SW480 (cell line): ENCODE results near the gene RPS17.

Experiments used
- DNase-seq: peaks from one replicate; pipeline ENCODE4 v3.0.0-alpha.2; 2016; ENCODE audit warnings: low spot score

RPS17 gene

DNA sequence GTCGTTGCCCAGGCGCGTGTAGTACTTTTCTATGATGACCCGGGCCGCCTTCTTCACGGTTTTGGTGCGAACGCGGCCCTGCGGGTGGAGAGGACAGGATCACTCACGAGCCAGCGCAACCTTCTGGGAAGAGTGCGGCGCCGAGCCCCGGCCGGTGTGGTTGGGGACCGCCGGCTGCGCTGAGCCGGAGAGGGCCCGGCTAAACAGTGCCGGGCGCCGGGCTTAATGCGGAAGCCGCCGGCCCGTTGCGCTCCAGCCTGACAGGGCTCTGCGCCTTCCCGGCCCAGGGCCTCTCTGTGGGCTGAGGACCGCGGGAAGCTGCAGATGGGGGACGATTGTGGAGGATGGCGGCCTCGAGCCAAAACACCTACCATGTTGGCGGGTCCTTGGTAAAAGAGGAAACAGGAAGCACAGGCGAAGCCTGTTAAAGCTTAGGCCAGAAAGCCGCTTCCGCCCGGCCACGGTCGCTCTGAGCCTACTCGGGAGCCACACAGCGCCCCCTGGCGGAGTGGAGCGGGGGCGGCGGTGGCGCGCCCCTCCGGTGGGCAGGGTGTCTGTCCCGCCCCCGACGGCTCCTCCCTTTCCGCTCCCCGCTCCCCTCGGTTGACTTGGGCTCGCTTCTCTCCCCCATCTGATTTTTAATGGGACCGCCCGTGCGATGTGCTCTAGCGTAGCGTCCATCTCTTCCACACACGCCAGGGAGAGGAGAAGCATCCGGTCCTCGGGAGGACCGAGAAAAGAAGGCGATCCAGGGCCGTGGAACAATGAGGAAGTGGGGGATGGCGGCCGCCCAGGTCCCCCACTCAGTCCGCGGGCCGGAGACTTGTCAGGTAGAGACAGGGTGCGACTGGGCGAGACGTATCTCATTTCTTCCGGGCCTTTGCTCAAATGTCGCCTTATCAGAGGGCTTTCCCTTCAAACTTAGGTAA lies at the start of gene RPS17:
Gene RPS17 (minus strand): TSS at position 403 of the 929 bp plus-strand sequence. CDS start 29 bp downstream, at position 374.
- DNase-seq, result peak; percentile 92

DNA sequence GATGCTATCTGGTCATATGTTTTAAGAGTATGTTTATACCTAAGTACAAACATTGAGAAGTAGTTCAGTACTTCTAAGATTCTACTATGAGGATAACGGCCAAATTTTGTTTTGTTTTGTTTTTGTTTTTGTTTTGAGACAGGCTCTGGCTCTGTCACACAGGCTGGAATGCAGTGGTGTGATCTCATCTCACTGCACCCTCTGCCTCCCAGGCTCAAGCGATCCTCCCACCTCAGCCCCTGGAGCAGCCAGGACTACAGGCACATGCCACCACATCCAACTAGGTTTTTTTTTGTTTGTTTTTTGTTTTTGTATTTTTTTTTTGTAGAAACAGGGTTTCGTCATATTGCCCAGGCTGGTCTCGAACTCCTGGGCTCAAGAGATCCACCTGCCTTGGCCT lies 47.5 kb upstream of the RPS17 start:
- DNase-seq, result no peak

DNA sequence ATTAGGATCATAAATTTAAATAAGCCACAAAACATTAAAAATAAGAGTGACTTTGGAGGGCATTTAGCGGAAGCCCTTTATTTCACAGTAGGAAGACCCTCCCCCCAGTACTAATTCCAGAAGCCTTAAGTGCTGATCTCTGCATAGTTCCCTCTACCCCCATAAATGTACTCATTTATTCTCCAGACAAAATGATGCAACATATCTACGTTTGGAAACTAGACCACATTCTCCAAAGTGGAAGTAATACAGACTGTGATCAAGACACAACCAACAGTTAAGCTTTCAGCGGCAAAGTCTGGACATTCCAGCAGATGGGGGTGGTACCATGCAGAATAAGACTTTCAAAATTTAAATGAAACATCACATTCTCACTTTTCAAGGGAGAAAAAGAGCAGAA lies 44.8 kb upstream of the RPS17 start:
- no peak for DNase-seq

DNA sequence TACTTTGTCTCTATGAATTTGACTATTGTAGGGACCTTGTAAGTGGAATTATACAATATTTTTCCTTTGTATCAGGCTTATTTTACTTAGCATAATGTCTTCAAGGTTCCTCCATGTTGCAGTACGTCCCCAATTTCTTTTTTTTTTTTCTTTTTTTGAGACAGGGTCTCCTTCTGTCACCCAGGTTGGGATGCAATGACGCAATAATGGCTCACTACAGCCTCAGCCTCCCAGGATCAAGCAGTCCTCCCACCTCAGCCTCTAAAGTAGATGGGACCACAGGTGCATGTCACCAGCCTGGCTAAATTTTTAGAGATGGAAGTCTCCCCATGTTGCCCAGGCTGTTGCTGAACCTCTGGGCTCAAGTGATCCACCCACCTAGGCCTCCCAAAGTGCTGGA lies 40.5 kb upstream of the RPS17 start:
- DNase-seq, result no peak

DNA sequence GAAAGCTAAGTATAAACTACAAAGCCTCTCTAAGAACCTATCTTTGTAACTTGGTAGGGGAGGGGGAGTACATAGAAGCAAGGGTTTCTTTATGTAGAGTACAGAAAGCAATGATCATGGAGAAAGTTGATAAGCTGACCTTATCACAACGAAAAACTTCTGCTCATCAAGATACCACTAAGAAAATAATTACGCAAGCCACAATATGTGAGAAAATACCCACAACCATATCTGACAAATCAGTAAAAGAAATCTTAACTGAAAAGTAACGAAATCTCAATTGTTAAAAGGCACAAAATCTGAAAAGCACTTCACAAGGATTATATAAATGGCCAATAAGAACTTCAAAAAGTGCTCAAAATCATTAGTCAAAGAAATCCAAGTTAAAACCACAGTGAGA lies 35.1 kb upstream of the RPS17 start:
- no peak for DNase-seq

DNA sequence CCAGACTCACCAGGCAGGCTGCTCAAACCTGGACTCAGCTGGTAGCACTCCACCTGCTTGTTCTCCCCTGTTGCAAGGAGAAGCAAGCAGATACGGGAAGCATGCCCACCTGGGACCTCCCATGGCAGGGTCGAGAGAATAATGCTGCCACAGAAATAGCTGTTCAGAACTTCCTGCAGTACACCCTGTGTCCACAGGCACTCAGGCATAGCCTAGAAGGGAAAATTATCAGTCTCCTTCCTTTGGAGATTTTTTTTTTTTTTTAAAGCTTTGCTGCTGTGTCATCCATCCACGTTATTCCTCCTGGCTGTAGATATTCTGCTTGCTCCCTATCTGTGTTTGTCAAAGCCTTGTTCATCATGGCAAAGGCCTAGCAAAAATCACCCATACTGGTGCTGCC lies 32.7 kb upstream of the RPS17 start:
- no peak for DNase-seq

DNA sequence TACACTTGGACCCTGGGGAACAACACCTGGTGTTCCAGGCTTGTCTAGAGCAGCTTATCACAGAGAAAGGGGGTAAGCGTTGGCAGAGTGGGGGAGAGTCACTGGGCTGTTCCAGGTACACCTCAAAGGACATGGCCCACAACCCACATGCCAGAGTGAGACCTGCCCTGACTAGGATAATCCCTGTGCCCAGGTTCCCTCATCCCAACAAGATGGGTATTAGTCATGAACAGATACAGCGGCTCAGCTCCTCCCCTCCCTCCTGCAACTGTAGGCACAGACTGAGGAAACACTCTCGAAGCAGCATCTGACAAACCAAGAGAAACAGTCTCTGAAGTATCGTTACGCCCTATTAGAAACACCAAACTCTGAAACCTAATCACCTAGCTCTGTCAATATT lies 32.1 kb upstream of the RPS17 start:
- DNase-seq, result no peak

DNA sequence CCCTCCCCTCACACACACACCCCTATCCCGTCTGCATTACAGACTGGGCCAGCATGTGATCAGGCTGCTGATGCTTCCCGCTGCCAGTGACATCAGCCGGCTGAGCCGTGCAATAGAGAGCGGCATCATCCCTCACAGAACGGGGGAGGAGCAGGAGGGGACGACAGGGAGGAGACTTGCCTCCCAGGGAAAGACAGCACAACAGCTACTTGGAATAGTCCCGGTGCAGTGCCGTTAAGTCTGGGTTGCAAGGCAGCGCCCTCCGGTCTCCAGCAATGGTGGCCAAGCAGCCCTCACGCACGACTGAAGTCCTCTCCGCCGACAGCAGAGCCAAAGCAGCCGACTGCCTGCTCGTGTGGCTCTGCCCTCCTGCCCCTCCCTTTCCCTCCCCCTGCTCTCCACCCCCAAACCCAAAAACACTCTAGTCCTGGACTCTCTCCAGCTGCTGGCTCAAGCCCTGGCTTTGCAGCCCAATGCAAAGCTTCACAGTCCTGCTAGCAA lies 31.5 kb upstream of the RPS17 start:
- no peak for DNase-seq

DNA sequence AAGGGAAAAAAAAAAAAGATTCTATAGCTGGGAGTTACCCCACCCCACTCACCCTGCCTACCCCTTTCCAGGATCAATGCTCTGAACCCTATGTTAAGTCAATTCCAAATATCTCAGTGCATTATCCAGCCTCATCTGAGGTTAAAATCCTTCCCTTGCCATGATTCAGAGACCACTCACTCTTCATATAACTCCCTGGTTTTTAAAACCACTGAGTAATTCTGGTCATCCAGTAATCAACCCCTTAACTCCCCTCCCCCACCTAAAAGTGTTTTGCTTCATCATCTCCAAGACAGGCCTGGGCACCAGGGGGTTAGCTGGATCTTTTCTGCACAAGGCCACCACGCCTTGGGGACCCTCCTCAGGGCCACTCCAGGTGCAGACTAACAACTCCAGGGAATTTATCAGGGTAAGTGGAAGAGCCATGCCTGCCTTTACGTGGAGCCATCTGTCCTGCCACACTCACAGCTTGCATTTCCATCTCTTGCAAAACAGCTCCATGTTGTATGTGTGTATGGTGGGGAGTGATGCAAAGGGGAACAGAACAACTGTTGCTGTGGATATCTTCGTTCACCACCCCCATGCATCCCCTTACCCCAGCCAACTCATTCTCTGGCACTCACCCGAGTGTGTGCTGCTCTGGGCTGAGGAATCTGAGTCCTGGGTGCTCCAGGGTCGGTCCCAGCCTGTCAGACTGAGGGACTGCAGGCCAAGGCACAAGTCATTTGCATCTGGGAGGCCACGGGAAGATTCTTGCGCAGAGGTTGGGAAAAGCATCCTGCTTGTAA lies 30.7 kb upstream of the RPS17 start:
- no peak for DNase-seq

DNA sequence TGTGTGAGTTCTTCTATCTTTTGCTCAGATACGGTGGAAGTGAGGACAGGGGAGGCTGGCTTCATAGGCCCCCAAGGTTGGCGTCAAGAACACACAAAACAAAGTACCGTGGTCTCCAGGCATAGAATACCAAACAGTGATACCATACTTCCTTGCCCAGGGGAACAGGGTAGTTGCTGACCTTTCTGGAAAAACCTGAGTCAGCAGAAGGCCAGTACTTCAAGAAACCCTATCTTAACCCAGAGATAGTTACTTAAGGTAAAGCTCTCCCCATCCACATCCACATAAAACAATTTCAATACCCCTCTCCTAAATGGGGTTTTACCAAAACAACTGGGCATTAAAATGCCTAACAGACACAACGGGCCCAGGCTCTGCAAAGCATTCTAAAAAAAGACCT lies 29.6 kb upstream of the RPS17 start:
- DNase-seq, result no peak

DNA sequence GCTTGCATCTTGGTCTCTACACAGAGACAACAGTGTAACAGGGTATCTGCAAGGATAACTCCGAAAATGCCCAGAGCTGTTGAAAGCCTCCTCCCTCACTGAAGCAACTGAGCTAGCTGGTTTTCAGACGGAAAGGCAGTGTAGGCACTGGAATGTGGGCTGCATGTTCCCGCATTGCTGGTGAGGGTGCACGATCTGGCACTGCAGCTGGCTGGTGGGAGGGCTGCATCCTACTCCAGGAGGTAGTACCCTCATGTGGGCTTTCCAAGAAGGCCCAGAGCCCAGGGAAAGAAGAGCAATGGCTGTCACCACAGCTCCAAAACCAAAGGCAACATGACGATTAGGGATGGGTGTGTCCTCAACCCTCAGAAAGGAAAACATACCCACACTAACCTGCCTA lies 28.7 kb upstream of the RPS17 start:
- DNase-seq, result no peak

DNA sequence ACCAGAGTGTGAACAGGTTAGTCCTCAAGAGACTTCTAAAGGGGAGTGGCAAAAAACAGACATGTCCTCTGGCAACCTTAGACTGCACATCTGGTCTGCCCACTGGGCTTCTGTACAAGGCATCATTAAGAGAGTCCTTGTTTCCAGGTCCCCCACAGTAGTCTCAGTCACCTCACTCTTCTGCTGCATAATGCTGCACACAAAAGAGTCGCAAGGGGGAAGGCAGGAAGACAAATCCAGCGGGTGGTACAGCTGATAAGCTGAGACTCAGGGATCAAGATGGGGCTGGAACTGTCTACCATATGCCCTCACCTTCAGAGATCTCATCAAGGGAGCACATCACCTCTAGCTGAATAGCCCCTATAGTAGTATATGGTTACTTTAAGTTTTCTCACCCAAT lies 27.4 kb upstream of the RPS17 start:
- DNase-seq, result no peak

DNA sequence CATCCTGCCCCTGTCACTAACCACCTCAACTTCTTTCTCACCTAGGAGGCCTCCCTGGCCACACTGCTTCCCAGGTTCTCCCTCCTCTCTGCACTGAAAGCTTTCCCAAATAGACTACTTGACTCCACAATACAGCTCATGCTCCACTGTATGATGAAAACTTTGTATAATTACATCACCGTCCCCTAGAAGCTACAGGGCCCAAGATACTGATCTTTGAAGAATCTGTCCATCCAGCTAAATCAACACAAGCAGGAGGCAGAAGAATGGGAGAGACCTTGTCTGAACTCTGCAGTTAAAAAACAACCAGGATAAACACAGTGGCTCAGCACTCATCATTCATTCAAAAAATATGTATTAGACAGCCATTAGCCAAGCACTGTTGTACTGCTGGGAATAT lies 26.4 kb upstream of the RPS17 start:
- DNase-seq, result no peak

DNA sequence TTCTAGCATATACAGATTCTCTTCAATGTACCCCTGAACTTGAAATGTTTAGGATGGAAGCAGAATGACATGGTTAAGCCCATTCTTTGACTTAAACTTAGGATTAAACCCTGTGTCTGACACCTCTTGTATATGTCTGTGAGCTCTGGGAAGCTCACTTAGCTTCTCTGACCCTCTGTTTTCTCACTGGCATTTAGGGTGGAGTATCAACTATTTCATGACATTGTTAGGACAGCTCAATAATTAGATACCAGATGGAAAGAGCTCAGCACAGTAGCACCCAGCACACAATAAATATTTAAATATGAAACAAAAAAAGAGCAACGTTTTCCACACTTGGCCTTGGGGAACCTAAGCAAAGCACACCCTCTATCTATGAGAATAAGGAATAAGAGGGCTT lies 18.2 kb upstream of the RPS17 start:
- no peak for DNase-seq

DNA sequence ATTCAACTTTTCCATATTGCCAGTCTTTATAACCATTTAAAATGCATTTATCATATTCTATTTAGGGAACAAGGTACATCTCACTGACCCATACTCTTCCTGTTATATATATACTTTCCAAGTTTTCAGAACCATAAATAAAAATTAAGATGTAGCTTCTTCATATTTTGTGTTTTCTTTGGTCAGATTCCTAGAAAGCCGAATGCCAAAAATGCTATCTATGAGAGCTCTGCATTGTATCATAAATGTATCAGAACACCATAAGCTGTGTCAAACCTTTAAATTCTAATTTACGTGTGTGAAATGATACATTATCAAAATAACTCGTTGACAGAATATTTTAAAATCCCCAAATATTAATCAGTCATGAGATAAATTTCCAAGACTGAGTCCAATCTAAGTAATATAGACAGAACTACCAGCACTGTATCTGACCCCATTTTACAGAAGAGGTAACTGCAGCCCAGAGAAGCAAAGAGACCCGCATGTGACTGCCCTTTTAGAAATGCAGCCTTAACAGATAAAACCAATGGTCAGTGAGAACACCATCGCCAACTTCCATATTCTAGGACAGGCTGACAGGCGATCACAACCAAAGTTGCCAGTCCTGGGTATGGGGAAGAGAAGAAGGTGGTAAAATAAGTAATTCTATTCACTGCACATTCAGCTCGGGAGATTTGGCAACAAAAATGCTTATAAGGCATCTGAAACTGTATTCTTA lies 16.2 kb upstream of the RPS17 start:
- no peak for DNase-seq

DNA sequence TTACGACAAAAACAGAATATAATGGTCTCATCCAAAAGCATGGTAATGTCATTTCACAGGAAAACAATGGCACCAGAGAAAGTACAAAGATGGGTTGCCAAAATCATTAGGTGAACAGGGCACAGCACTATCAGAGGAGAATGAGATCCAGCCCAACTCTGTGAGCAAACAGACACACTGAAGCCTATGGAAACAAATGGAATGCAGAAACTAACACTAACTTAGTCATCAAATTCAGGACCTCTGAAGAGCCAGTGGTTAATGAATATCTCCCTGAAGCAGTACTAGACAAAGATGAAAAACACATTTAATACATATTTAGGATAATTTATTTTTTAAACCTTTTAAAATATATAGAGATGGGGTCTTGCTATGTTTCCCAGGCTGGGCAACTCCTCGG lies 14.6 kb upstream of the RPS17 start:
- DNase-seq, result no peak

DNA sequence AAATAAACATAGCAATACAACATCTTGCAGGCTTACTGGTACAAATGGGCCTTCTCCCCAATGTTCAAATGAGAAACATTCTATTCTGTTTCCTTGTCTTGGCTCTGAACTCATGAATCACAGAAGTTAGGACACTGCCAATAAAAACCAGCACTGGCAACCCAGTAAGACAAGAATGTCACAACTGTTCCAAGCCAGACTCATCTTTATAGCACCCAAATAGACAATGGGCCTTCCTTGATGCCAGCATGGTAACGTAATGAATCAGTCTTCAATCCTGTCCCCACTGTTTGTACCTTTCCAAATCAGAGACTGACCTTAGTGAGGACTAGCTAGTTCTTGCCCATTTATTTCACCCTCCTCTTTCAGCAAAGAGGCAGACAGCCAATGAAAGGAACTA lies 14.1 kb upstream of the RPS17 start:
- no peak for DNase-seq

DNA sequence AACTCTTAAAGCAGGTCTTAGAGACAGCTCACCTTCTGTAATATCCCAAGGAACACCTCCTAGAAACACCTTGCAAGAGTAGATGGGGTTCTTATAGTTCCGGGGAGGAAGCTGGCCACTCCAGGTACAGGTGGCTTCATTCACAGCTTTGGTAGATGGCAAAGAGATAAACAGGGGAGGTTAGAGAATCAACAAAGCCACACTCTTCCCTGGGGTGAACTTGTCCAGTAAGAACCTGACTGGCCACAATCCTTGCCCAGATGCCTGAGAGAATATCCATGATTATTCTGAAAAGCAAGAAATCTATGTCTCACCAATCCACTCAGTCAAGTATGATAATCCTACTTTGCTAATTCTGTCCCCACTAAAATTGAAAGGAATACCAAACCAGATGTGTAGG lies 13.6 kb upstream of the RPS17 start:
- no peak for DNase-seq

DNA sequence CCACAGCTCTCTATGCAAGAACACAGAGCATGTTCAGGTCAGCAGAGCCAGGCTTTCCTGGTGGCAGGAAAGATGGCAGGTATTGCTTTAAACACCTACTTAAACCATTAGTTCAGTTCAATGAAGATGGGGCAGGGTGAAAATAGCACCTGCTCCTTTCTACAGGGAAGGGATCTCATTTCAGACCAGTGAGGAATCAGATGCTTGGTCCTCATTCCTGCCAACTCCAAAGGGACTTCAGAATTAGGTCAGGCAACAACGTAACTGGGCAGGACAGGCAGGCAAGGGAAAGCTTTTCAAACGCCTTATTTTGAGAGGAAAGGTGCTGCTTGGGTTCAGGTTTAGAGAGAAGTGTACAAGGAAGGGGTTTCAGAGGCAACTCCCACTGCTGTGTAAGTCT lies 12.6 kb upstream of the RPS17 start:
- DNase-seq, result no peak

DNA sequence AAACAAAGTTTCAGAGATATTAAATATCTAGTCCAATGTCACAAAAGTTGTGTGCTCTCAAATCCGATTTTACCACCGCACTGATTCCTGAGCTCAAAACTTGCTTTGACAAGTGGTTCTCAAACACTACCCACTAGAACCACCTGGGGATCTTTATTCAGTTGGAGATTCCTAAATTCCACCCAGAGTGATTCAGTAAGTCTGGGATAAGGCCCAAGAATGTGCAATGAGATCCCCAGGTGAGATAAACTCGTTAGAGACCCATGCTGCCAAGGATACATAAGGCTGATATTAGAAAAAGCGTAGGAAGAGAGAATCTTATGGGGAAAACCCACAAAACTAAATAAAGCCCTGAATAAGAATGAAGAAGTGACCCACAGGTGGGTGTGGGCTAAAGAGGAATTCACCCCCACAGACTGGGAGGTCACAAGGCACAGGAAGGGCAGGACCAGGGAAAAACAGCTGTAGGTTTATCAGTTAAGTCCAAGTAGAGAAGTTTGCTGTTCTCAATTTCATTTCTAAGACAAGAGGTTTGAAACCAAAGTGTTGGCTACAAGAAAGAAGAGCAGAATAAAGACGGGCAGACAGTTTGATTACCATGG lies 11.5 kb upstream of the RPS17 start:
- no peak for DNase-seq

DNA sequence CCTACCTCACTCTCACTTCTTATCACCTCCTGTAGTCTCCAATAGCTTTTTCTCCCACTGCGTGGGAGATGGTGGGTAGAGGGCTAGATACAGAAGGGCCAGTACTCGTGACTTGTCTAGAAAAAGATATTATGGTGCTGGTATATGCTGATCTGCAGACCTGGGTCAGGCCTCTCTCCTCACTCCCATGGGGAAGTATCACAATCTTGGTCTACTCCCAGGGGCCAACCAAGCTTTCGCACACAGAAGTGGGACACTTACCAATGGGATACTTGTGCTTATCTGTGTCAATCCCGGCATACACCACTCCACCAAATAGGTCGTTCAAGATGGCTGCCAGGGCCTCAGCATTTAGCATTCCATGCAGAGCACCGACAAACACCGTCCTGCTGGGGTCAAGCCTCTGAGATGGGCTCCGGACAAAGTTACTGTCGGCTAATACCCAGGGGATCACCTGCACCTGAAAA lies 9.0 kb upstream of the RPS17 start:
- no peak for DNase-seq

DNA sequence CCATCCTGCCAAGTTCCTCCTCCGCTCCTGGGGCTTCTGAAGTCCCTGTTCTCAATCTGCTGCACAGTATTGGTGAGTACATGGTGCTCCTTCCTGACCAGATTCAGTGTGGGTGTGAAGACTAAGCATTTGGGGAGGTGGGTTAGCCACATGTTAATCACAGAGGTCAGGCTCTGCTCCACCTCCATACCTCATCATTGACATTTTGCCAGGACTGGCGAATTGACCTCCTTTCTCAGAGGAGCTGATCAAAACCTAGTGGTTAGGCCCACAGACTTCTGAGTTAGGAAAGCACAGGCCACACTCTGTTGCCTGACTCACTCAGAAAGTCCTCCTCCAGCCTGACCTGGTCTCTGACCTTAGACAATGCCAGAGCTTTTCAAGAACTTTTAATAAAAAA lies 8.4 kb upstream of the RPS17 start:
- DNase-seq, result no peak
